LNCAP (cell line): ENCODE measurements around the gene BEST3.

Source experiments
- CTCF ChIP-seq: fragments of 450-650 bp; IDR thresholded peaks from 2 replicates; pipeline ENCODE4 v1.5.1; 2017; ENCODE audit warnings: mild to moderate bottlenecking

The BEST3 gene

GRCh38 chr12:69657376-69658137 is 41.5 kb downstream of the BEST3 start:
- no peak for TF ChIP-seq CTCF

GRCh38 chr12:69655616-69656340 is 43.3 kb downstream of the BEST3 start:
- TF ChIP-seq CTCF, result no peak

GRCh38 chr12:69653703-69654102 is 45.4 kb downstream of the BEST3 start:
- no peak for TF ChIP-seq CTCF

- TF ChIP-seq CTCF, result no peak
Measured at GRCh38 chr12:69651922-69652321, 47.2 kb downstream of the BEST3 start.

GRCh38 chr12:69649529-69649928 is 49.6 kb downstream of the BEST3 start:
- no peak; the same call in 1 of the 2 replicates for TF ChIP-seq CTCF

GRCh38 chr12:69648476-69648875 is 50.6 kb downstream of the BEST3 start:
- no peak for TF ChIP-seq CTCF

- TF ChIP-seq CTCF, result no peak
Measured at GRCh38 chr12:69647178-69647577, 51.9 kb downstream of the BEST3 start.
